Measurements from ENCODE around the gene FBN1.

Gene FBN1

DNA sequence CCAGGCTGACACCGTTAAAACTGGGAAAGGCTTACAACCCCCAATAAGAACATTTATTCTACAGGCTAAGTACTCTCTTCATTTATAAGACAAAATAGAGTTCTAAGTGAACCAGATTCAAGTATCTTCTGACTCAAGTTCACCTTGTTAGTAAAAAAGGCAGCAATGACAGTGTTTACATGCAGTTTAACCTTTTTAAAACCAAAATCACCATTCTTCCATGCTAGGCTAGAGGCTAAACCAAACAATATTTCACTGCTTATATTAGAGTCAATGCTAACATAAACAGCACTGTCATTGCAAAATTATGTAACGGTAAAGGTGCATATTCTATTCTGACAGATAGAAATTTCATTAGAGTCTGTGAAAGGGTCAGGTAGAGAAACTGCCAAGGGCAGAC, 118.0 kb downstream of the FBN1 start:
- TF ChIP-seq CEBPB (IDR thresholded peaks at IDR 0.05) (no peak), EGR1 (IDR thresholded peaks at IDR 0.05) (no peak), TEAD4 (IDR thresholded peaks at IDR 0.05) (no peak), RAD21 (IDR thresholded peaks at IDR 0.05; ENCODE audit: low read depth) (no peak), EP300 (IDR thresholded peaks at IDR 0.05; ENCODE audit: borderline replicate concordance) (no peak), ZBTB7A (IDR thresholded peaks at IDR 0.05; ENCODE audit: low read depth) (no peak), NFIC (IDR thresholded peaks at IDR 0.05) (no peak), TAF1 (IDR thresholded peaks at IDR 0.05; ENCODE audit: low read depth) (no peak)
- TF ChIP-seq, protein P1, sequence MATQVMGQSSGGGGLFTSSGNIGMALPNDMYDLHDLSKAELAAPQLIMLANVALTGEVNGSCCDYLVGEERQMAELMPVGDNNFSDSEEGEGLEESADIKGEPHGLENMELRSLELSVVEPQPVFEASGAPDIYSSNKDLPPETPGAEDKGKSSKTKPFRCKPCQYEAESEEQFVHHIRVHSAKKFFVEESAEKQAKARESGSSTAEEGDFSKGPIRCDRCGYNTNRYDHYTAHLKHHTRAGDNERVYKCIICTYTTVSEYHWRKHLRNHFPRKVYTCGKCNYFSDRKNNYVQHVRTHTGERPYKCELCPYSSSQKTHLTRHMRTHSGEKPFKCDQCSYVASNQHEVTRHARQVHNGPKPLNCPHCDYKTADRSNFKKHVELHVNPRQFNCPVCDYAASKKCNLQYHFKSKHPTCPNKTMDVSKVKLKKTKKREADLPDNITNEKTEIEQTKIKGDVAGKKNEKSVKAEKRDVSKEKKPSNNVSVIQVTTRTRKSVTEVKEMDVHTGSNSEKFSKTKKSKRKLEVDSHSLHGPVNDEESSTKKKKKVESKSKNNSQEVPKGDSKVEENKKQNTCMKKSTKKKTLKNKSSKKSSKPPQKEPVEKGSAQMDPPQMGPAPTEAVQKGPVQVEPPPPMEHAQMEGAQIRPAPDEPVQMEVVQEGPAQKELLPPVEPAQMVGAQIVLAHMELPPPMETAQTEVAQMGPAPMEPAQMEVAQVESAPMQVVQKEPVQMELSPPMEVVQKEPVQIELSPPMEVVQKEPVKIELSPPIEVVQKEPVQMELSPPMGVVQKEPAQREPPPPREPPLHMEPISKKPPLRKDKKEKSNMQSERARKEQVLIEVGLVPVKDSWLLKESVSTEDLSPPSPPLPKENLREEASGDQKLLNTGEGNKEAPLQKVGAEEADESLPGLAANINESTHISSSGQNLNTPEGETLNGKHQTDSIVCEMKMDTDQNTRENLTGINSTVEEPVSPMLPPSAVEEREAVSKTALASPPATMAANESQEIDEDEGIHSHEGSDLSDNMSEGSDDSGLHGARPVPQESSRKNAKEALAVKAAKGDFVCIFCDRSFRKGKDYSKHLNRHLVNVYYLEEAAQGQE (IDR thresholded peaks at IDR 0.05; ENCODE audit: low read depth) = no peak
- TF ChIP-seq, protein P2, sequence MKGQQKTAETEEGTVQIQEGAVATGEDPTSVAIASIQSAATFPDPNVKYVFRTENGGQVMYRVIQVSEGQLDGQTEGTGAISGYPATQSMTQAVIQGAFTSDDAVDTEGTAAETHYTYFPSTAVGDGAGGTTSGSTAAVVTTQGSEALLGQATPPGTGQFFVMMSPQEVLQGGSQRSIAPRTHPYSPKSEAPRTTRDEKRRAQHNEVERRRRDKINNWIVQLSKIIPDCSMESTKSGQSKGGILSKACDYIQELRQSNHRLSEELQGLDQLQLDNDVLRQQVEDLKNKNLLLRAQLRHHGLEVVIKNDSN (IDR thresholded peaks at IDR 0.05) = no peak
- TF ChIP-seq, protein P3, sequence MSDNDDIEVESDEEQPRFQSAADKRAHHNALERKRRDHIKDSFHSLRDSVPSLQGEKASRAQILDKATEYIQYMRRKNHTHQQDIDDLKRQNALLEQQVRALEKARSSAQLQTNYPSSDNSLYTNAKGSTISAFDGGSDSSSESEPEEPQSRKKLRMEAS (IDR thresholded peaks at IDR 0.05) = no peak

DNA sequence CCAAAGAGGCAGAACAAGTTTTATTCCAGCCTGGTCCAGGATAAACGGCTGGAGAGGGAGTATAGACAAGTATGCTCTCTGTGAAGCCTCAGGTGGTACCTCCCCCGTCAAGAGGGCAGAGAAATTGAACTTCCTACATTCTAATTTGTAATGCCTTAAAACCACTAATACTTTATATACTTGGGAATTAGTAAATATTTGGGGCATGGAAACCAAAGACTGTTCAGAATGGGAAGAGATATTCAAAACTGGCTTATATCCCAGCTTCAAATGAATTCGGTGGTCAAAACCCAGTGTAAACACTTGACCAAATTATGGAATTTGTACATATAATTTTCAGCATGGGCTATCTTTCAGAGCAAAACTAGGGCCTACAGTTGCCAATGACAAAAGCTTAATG, 122.6 kb downstream of the FBN1 start:
- no peak for TF ChIP-seq CEBPB (IDR thresholded peaks at IDR 0.05)
- TF ChIP-seq CREB1 (IDR thresholded peaks at IDR 0.05; ENCODE audit: low read depth) = no peak
- TF ChIP-seq, protein P3 (IDR thresholded peaks at IDR 0.05) = no peak
- no peak for TF ChIP-seq TEAD4 (IDR thresholded peaks at IDR 0.05)
- no peak for TF ChIP-seq RAD21 (IDR thresholded peaks at IDR 0.05; ENCODE audit: low read depth)
- TF ChIP-seq FOXM1 (IDR thresholded peaks at IDR 0.05; ENCODE audit: borderline replicate concordance, low read depth) = no peak
- TF ChIP-seq TCF12 (IDR thresholded peaks at IDR 0.05; ENCODE audit: low read depth) = no peak
- TF ChIP-seq TAF1 (IDR thresholded peaks at IDR 0.05; ENCODE audit: low read depth) = no peak
- no peak for TF ChIP-seq NFIC (IDR thresholded peaks at IDR 0.05)
- TF ChIP-seq, protein P2 (IDR thresholded peaks at IDR 0.05) = no peak

DNA sequence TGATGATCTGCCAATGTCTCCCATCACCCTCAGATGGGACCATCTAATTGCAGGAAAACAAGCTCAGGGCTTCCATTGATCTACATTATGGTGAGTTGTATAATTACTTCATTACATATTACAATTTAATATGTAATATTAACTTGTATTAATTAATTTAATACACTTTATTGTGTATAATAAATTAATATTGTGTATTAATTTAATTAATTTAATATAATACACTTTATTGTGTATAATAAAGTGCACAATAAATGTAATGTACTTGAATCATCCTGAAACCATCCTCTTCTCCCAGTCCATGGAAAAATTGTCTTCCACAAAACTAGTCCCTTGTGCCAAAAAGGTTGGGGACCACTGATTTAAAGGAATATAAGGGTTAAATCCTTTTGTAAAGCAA, 123.4 kb downstream of the FBN1 start:
- TF ChIP-seq YY1 (IDR thresholded peaks at IDR 0.05; ENCODE audit: low read depth) (no peak), CEBPB (IDR thresholded peaks at IDR 0.05) (no peak), NFIC (IDR thresholded peaks at IDR 0.05) (no peak), RAD21 (IDR thresholded peaks at IDR 0.05; ENCODE audit: low read depth) (no peak)

DNA sequence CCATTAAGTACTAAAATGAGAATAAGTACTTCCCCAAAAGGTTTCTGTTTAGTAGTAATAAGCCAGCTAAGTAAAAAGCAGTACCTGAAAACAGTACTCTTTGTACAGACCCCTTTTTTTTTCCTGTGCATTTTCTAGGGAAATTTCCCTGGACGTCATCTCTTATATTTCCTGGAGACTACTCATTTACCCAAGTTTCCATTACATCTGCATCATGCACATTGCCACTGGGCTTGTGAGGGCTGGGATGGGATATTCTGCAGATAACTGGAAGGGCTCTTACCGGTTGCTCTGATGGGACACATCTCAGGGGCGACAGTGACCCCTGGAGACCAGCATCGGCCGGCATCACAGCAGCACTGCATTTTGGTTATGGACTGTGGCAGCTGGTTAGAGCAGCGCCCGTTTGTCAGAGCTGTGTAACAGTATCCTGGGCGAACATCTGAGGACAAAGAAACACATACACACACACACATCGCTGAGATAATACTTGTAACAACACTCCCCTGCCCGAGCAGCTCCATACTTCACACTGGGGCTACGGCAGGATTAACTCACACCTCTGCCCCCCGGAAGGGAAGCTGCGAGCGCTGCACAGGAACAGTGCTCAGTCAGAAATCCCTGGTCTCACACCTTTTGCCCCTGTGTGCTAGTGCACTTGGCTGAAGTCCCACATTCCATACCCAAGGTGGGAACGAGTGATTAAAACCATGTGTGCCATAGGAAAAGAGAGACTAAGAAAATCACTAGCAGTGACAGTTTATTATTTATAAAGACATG, 124.9 kb downstream of the FBN1 start:
- no peak for TF ChIP-seq YY1 (IDR thresholded peaks at IDR 0.05; ENCODE audit: low read depth)
- TF ChIP-seq, protein P3 (IDR thresholded peaks at IDR 0.05) = no peak
- TF ChIP-seq RAD21 (IDR thresholded peaks at IDR 0.05; ENCODE audit: low read depth) = peak; percentile 40
- TF ChIP-seq NFIC (IDR thresholded peaks at IDR 0.05) = no peak
- TF ChIP-seq, protein P2 (IDR thresholded peaks at IDR 0.05) = no peak

DNA sequence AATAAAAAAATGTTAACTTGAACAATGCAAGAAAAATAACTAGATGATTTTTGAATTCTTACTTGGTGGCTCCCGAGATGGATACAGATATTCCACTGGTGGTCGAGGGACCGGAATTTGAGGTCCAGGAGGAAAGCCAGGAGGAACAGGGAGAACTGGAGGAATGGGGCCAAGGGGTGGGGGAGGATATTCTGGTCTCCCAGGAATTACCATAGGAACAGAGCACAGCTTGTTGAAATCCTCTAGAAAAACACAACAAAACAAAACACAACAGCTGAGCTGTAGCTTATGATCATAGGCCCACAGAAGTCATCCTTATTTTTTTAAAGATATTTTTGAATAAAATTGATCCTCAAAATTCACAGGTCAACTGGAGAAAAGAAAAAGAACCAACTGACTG, 129.4 kb downstream of the FBN1 start:
- TF ChIP-seq TAF1 (IDR thresholded peaks at IDR 0.05; ENCODE audit: low read depth) = no peak
- TF ChIP-seq, protein P3 (IDR thresholded peaks at IDR 0.05) = no peak
- no peak for TF ChIP-seq EGR1 (IDR thresholded peaks at IDR 0.05)
- TF ChIP-seq, protein P1 (IDR thresholded peaks at IDR 0.05; ENCODE audit: low read depth) = no peak
- no peak for TF ChIP-seq NFIC (IDR thresholded peaks at IDR 0.05)
- TF ChIP-seq TCF12 (IDR thresholded peaks at IDR 0.05; ENCODE audit: low read depth) = no peak
- no peak for TF ChIP-seq YY1 (IDR thresholded peaks at IDR 0.05; ENCODE audit: low read depth)
- TF ChIP-seq CEBPB (IDR thresholded peaks at IDR 0.05) = no peak
- no peak for TF ChIP-seq ZBTB7A (IDR thresholded peaks at IDR 0.05; ENCODE audit: low read depth)
- no peak for TF ChIP-seq TEAD4 (IDR thresholded peaks at IDR 0.05)
- TF ChIP-seq FOXM1 (IDR thresholded peaks at IDR 0.05; ENCODE audit: borderline replicate concordance, low read depth) = no peak
- no peak for TF ChIP-seq EP300 (IDR thresholded peaks at IDR 0.05; ENCODE audit: borderline replicate concordance)
- no peak for TF ChIP-seq RAD21 (IDR thresholded peaks at IDR 0.05; ENCODE audit: low read depth)
